Neuronal stem cell (in vitro differentiated cells): Measurements from ENCODE around the gene SMC1B.
"Not testable (repeated sequence)": the region's sequence is repeated elsewhere in the genome, so short reads cannot be mapped to it uniquely, and the experiment has no call there.

Source experiments
- DNase-seq: peaks from one replicate; pipeline ENCODE4 v3.0.0-alpha.2; 2013; ENCODE audit warnings: low spot score
- H2AFZ ChIP-seq: one replicate; pipeline ENCODE4 v1.6.1; 2013; ENCODE audit warnings: mild to moderate bottlenecking, low read length, inconsistent platforms
- H2AK5ac ChIP-seq: 2 replicates; pipeline ENCODE4 v1.6.1; 2013; ENCODE audit warnings: low read depth, mild to moderate bottlenecking, inconsistent platforms, low read length, moderate library complexity, mixed read lengths
- H2BK120ac ChIP-seq: 2 replicates; pipeline ENCODE4 v1.6.1; 2013; ENCODE audit warnings: low read depth, mild to moderate bottlenecking, inconsistent platforms, low read length, moderate library complexity, mixed read lengths
- H2BK12ac ChIP-seq: one replicate; pipeline ENCODE4 v1.6.1; 2013; ENCODE audit warnings: low read length, inconsistent platforms
- H2BK15ac ChIP-seq: 2 replicates; pipeline ENCODE4 v1.6.1; 2013; ENCODE audit warnings: mild to moderate bottlenecking, low read length, inconsistent platforms, mixed read lengths
- H2BK5ac ChIP-seq: one replicate; pipeline ENCODE4 v1.6.1; 2013; ENCODE audit warnings: inconsistent platforms, mild to moderate bottlenecking, low read length, moderate library complexity
- H3K14ac ChIP-seq: one replicate; pipeline ENCODE4 v1.6.1; 2013; ENCODE audit warnings: low read length, inconsistent platforms
- H3K18ac ChIP-seq: 2 replicates; pipeline ENCODE4 v1.6.1; 2013; ENCODE audit warnings: low read length, inconsistent platforms
- H3K23ac ChIP-seq: 2 replicates; pipeline ENCODE4 v1.6.1; 2013; ENCODE audit warnings: low read depth, mild to moderate bottlenecking, mixed read lengths, low read length, inconsistent platforms; ENCODE audit not compliant: poor library complexity
- H3K27ac ChIP-seq: replicated peaks from 3 replicates; pipeline ENCODE4 v1.5.1; 2013; ENCODE audit warnings: low read length, inconsistent platforms
- H3K27me3 ChIP-seq, 3 experiments: 2 replicates each; pipeline ENCODE4 v1.6.1; 2013; ENCODE audit warnings: low read length in 3 of 3, mild to moderate bottlenecking in 2 of 3, inconsistent platforms in 1 of 3, low read depth in 1 of 3, mixed read lengths in 1 of 3, moderate library complexity in 1 of 3; ENCODE audit not compliant: control insufficient read depth in 3 of 3, insufficient read depth in 3 of 3
- H3K36me3 ChIP-seq, 2 donors: replicated peaks in 1 of 2; 2 replicates each; pipeline ENCODE4 v1.6.1; 2013; ENCODE audit warnings: low read length in 2 of 2; ENCODE audit not compliant: control insufficient read depth in 2 of 2, insufficient read depth in 2 of 2
- H3K4ac ChIP-seq: 2 replicates; pipeline ENCODE4 v1.6.1; 2013; ENCODE audit warnings: inconsistent platforms, mild to moderate bottlenecking, low read length, moderate library complexity
- H3K4me1 ChIP-seq, 2 donors: 1 replicate in 1 of 2; 2 replicates in 1 of 2; pipeline ENCODE4 v1.6.1; 2013; ENCODE audit warnings: low read length in 2 of 2, low read depth in 1 of 2; ENCODE audit not compliant: control insufficient read depth in 2 of 2, insufficient read depth in 1 of 2
- H3K4me2 ChIP-seq: one replicate; pipeline ENCODE4 v1.6.1; 2013; ENCODE audit warnings: mild to moderate bottlenecking, low read length, inconsistent platforms; ENCODE audit not compliant: insufficient read depth, poor library complexity, severe bottlenecking
- H3K4me3 ChIP-seq, 2 donors: 2 replicates each; pipeline ENCODE4 v1.5.1; 2013; ENCODE audit warnings: low read length in 2 of 2, mild to moderate bottlenecking in 2 of 2, inconsistent platforms in 1 of 2, moderate library complexity in 1 of 2
- H3K79me1 ChIP-seq: one replicate; pipeline ENCODE4 v1.6.1; 2013; ENCODE audit warnings: low read depth, mild to moderate bottlenecking, inconsistent platforms, low read length, moderate library complexity
- H3K9ac ChIP-seq: one replicate; pipeline ENCODE4 v1.6.1; 2013; ENCODE audit warnings: mild to moderate bottlenecking, low read depth, low read length, inconsistent platforms; ENCODE audit not compliant: poor library complexity
- H3K9me3 ChIP-seq, 2 donors: replicated peaks in 1 of 2; 2 replicates each; pipeline versions ENCODE3 to v1.6.1; 2013; ENCODE audit warnings: low read length in 2 of 2, mild to moderate bottlenecking in 2 of 2, inconsistent platforms in 1 of 2, low read depth in 1 of 2, mixed read lengths in 1 of 2, moderate library complexity in 1 of 2; ENCODE audit not compliant: control insufficient read depth in 2 of 2, insufficient read depth in 1 of 2
- H4K8ac ChIP-seq: one replicate; pipeline ENCODE4 v1.6.1; 2013; ENCODE audit warnings: low read depth, mild to moderate bottlenecking, inconsistent platforms, low read length, moderate library complexity
- H4K91ac ChIP-seq: one replicate; pipeline ENCODE4 v1.6.1; 2013; ENCODE audit warnings: low read length, low read depth, mild to moderate bottlenecking, inconsistent platforms; ENCODE audit not compliant: poor library complexity
- WGBS, 2 donors: extraction: QIAGEN DNeasy Blood & Tissue Kit; methylation state at CpG; one replicate each; pipeline ENCODE4 v1.1.7; 2013; ENCODE audit warnings: missing lambda C conversion rate in 2 of 2, mixed read lengths in 1 of 2; ENCODE audit not compliant: insufficient read length in 2 of 2, insufficient replicate concordance in 1 of 2; ENCODE audit errors: extremely low coverage in 2 of 2; 5-methylcytosine and 5-hydroxymethylcytosine counted together

Gene SMC1B

DNA sequence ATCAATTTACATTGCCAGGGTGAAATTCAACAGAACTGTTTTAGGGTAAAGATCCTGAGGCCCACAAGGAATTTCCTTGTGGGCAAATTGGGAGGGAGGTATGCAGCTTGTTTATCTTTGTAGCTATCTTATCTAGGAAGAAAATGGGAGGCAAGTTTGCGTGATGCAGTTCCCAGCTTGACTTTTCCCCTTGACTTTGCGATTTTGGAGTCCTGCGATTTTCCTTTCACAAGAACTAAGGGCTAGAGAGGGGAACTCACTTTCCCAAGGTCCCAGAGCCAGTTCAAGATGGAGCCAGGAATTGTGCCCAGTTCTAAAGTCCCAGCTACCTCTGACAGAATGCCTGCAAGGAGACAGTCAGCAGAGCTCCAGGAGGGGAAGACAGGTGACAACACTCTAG is 30.8 kb upstream of the SMC1B start:
- no peak overlapping the region for H3K27ac ChIP-seq

DNA sequence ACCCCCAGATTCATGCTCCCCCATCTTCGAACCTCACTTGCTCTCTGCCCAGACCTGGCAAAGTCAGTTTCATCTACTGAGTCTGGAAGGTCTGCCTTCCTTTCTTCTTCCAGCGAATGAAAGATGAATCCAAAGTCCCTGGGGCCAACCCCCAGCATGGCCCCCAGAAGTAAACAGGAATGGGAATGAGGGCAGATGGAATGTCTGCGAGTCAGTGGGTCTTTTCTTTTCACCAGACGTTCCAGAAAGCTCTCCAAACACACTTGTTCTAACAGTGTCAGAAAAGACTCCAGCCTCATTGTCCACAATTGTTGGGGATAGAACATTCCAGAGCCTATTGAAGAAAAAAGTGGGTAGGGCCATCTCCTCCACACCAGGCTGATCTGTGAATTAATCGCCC is 28.7 kb upstream of the SMC1B start:
- Histone ChIP-seq H2BK12ac (no peak overlapping the region), H3K23ac (no peak overlapping the region), H2AK5ac (peak overlapping the region; percentile 92), H3K36me3 (no peaks in the 10 kb centered on the region), H3K14ac (no peak overlapping the region), H2BK5ac (no peak overlapping the region), H3K4me3 (no peak overlapping the region), H4K91ac (no peak overlapping the region), H2BK120ac (no peak overlapping the region), H3K4me1 (peaks cover 3 to 14% of the 10 kb centered on the region in 2 donors), H3K9me3 (peaks cover 0 to 2% of the 10 kb centered on the region in 2 donors), H3K4me2 (no peak overlapping the region), H2BK15ac (peak overlapping the region; percentile 92), H3K79me1 (no peaks in the 10 kb centered on the region), H2AFZ (no peak overlapping the region), H4K8ac (no peak overlapping the region), H3K27ac (no peak overlapping the region), H3K27me3 (peaks cover 0 to 5% (median 0%) of the 10 kb centered on the region in 3 experiments), H3K9ac (no peak overlapping the region), H3K18ac (no peak overlapping the region), H3K4ac (no peak overlapping the region)
- no CpG with 5 or more reads among the region's 5 CpGs for whole genome bisulfite sequencing, 2 donors
- DNase-seq, result no peak

More for the DNA sequence above, 30.8 kb upstream of the SMC1B start:
- Histone ChIP-seq H3K36me3 (no peaks in the 10 kb centered on the region), H3K18ac (no peak overlapping the region), H4K8ac (no peak overlapping the region), H2BK120ac (no peak overlapping the region), H2AFZ (no peak overlapping the region), H3K27me3 (peaks cover 0 to 5% (median 0%) of the 10 kb centered on the region in 3 experiments), H3K4ac (no peak overlapping the region), H3K9me3 (peaks cover 0 to 2% of the 10 kb centered on the region in 2 donors), H3K14ac (no peak overlapping the region), H3K4me1 (peaks cover 3 to 14% of the 10 kb centered on the region in 2 donors), H4K91ac (no peak overlapping the region), H3K79me1 (no peaks in the 10 kb centered on the region), H3K4me2 (no peak overlapping the region), H2AK5ac (no peak overlapping the region), H2BK12ac (no peak overlapping the region), H2BK5ac (no peak overlapping the region), H3K4me3 (no peak overlapping the region), H3K9ac (no peak overlapping the region), H3K23ac (no peak overlapping the region), H2BK15ac (no peak overlapping the region)
- WGBS, 2 donors, result no CpG with 5 or more reads among the region's 3 CpGs
- DNase-seq, result no peak

DNA sequence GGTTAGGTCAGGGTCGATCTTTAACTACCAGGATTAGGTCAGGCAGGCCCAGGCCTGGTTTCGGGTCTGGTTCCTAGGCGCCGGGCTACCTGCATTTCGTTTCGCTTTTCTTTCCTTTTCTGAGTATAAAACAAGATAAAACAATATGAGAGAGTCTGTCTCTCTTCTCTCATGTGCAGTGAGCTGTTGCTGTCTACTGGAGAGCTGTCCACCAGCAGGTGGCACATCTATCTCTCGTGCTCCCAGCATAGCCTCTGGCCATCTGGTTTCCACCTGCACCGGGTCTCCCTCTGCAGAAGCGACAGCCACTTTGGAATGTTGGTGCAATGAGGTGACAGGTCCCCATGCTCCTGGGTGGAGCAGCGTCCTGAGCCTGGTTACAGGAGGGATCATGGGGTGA is 27.7 kb upstream of the SMC1B start:
- no peak overlapping the region for H3K27ac ChIP-seq
- no peak overlapping the region for H2AK5ac ChIP-seq
- H2BK120ac ChIP-seq, result no peak overlapping the region
- H3K18ac ChIP-seq, result no peak overlapping the region
- no peak overlapping the region for H3K4ac ChIP-seq
- H4K8ac ChIP-seq, result no peak overlapping the region
- H3K36me3 ChIP-seq, result no peaks in the 10 kb centered on the region
- H3K23ac ChIP-seq, result no peak overlapping the region
- H3K4me3 ChIP-seq, result no peak overlapping the region
- H2BK5ac ChIP-seq, result no peak overlapping the region
- H2BK15ac ChIP-seq, result no peak overlapping the region
- H3K27me3 ChIP-seq, result peaks cover 0 to 5% (median 0%) of the 10 kb centered on the region in 3 experiments
- no peak overlapping the region for H2BK12ac ChIP-seq
- H3K4me2 ChIP-seq, result no peak overlapping the region
- H4K91ac ChIP-seq, result no peak overlapping the region
- H3K4me1 ChIP-seq, result peaks cover 3 to 14% of the 10 kb centered on the region in 2 donors
- no peak overlapping the region for H3K14ac ChIP-seq
- no peak overlapping the region for H2AFZ ChIP-seq
- peaks cover 0 to 2% of the 10 kb centered on the region in 2 donors for H3K9me3 ChIP-seq
- peak; percentile 39 for DNase-seq
- no CpG with 5 or more reads among the region's 10 CpGs for WGBS, 2 donors
- no peak overlapping the region for H3K9ac ChIP-seq
- H3K79me1 ChIP-seq, result no peaks in the 10 kb centered on the region

DNA sequence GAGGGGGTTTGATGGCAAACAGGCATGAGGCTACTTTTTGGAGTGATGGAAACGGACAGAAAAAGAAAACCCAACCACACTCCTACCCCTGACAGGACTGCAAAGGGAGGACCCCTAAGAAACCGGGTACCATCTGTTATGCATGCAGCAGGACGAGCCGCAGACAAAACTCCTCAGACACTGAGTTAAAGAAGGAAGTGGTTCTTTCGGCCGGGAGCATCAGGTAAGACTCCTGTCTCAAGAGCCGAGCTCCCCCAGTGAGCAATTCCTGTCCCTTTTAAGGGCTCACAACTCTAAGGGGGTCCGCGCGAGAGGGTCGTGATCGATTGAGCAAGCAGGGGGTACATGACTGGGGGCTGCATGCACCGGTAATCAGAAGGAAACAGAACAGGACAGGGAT is 27.3 kb upstream of the SMC1B start:
- DNase-seq, H2BK15ac ChIP-seq, H3K4me2 ChIP-seq, H4K8ac ChIP-seq, H3K27ac ChIP-seq, H2BK120ac ChIP-seq, H3K9ac ChIP-seq, H3K4me3 ChIP-seq, H3K14ac ChIP-seq, H2BK12ac ChIP-seq, H3K79me1 ChIP-seq, H3K23ac ChIP-seq, H2AK5ac ChIP-seq, H3K4ac ChIP-seq, H3K36me3 ChIP-seq, H4K91ac ChIP-seq, H2BK5ac ChIP-seq, H2AFZ ChIP-seq, H3K27me3 ChIP-seq, H3K18ac ChIP-seq, H3K9me3 ChIP-seq: not testable (repeated sequence)
- WGBS, 2 donors, result no CpG with 5 or more reads among the region's 13 CpGs
- H3K4me1 ChIP-seq, result peaks cover 3 to 14% of the 10 kb centered on the region in 2 donors
